GM19023 (cell line): ENCODE results near the gene MCC.
A peak's percentile ranks its signal among the peaks of the same experiment; 100 is the strongest.

ENCODE experiments used
- ATAC-seq: cut with Tn5 transposase; IDR thresholded peaks from one replicate; pipeline ENCODE4 v1.9.1; 2021; ENCODE audit warnings: mild to moderate bottlenecking, moderate library complexity; ENCODE audit not compliant: unreplicated experiment

MCC gene

GRCh38 chr5:113017881-113018635 is 470.2 kb downstream of the MCC start:
- no peak for ATAC-seq

GRCh38 chr5:113005454-113005853 is 482.8 kb downstream of the MCC start:
- no peak for ATAC-seq

- no peak for ATAC-seq
Measured at GRCh38 chr5:113003763-113004162, 484.5 kb downstream of the MCC start.

- ATAC-seq, result no peak
Measured at GRCh38 chr5:113002423-113002822, 485.8 kb downstream of the MCC start.

GRCh38 chr5:113000466-113000865 is 487.8 kb downstream of the MCC start:
- no peak for ATAC-seq

GRCh38 chr5:112998296-112998695 is 490.0 kb downstream of the MCC start:
- no peak for ATAC-seq

GRCh38 chr5:112996830-112997374 is 491.4 kb downstream of the MCC start:
- no peak for ATAC-seq

- peak; percentile 94 for ATAC-seq
Measured at GRCh38 chr5:112995764-112996618, 492.3 kb downstream of the MCC start.

- no peak for ATAC-seq
Measured at GRCh38 chr5:112986224-112986623, 502.0 kb downstream of the MCC start.

GRCh38 chr5:112983363-112983762 is 504.9 kb downstream of the MCC start:
- ATAC-seq, result no peak

GRCh38 chr5:112979723-112980122 is 508.5 kb downstream of the MCC start:
- ATAC-seq, result no peak

GRCh38 chr5:112978836-112979235 is 509.4 kb downstream of the MCC start:
- no peak for ATAC-seq

- no peak for ATAC-seq
Measured at GRCh38 chr5:112977440-112977861, 510.8 kb downstream of the MCC start.

- peak; percentile 98 for ATAC-seq
Measured at GRCh38 chr5:112976432-112977309, 511.6 kb downstream of the MCC start, which contains the start of gene DCP2. DCP2 (plus strand) TSS chr5:112976798; CDS start chr5:112976934, 136 bp downstream.

GRCh38 chr5:112975721-112976431 is 512.4 kb downstream of the MCC start:
- ATAC-seq, result peak; percentile 23

GRCh38 chr5:112974901-112975300 is 513.4 kb downstream of the MCC start:
- no peak for ATAC-seq

GRCh38 chr5:112973904-112974303 is 514.3 kb downstream of the MCC start:
- no peak for ATAC-seq

GRCh38 chr5:112973036-112973435 is 515.2 kb downstream of the MCC start:
- no peak for ATAC-seq
